Activated CD4-positive, alpha-beta T cell treated with anti-CD3 and anti-CD28 coated beads for 48 hours (primary cell): ENCODE data around the gene SORBS2.
"Not testable (repeated sequence)": the region's sequence is repeated elsewhere in the genome, so short reads cannot be mapped to it uniquely, and the experiment has no call there.

Source experiments
- DNase-seq: peaks from one replicate; pipeline ENCODE4 v3.0.0-alpha.2; 2020

Gene SORBS2, protein sequence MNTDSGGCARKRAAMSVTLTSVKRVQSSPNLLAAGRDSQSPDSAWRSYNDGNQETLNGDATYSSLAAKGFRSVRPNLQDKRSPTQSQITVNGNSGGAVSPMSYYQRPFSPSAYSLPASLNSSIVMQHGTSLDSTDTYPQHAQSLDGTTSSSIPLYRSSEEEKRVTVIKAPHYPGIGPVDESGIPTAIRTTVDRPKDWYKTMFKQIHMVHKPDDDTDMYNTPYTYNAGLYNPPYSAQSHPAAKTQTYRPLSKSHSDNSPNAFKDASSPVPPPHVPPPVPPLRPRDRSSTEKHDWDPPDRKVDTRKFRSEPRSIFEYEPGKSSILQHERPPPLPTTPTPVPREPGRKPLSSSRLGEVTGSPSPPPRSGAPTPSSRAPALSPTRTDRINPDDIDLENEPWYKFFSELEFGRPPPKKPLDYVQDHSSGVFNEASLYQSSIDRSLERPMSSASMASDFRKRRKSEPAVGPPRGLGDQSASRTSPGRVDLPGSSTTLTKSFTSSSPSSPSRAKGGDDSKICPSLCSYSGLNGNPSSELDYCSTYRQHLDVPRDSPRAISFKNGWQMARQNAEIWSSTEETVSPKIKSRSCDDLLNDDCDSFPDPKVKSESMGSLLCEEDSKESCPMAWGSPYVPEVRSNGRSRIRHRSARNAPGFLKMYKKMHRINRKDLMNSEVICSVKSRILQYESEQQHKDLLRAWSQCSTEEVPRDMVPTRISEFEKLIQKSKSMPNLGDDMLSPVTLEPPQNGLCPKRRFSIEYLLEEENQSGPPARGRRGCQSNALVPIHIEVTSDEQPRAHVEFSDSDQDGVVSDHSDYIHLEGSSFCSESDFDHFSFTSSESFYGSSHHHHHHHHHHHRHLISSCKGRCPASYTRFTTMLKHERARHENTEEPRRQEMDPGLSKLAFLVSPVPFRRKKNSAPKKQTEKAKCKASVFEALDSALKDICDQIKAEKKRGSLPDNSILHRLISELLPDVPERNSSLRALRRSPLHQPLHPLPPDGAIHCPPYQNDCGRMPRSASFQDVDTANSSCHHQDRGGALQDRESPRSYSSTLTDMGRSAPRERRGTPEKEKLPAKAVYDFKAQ (N-terminal part only)

GRCh38 chr4:185811509-185812364, at the start of gene SORBS2:
SORBS2 (minus strand) TSS chr4:185812194; CDS start chr4:185690571, 121,623 bp downstream.
- no peak for DNase-seq

GRCh38 chr4:185859111-185859510, 47.1 kb upstream of the SORBS2 start:
- DNase-seq: no peak

GRCh38 chr4:185857561-185857960, 45.6 kb upstream of the SORBS2 start:
- not testable (repeated sequence) for DNase-seq

- no peak for DNase-seq
Measured at GRCh38 chr4:185853841-185854240, 41.8 kb upstream of the SORBS2 start.

- DNase-seq: no peak
Measured at GRCh38 chr4:185852961-185853360, 41.0 kb upstream of the SORBS2 start.

DNA sequence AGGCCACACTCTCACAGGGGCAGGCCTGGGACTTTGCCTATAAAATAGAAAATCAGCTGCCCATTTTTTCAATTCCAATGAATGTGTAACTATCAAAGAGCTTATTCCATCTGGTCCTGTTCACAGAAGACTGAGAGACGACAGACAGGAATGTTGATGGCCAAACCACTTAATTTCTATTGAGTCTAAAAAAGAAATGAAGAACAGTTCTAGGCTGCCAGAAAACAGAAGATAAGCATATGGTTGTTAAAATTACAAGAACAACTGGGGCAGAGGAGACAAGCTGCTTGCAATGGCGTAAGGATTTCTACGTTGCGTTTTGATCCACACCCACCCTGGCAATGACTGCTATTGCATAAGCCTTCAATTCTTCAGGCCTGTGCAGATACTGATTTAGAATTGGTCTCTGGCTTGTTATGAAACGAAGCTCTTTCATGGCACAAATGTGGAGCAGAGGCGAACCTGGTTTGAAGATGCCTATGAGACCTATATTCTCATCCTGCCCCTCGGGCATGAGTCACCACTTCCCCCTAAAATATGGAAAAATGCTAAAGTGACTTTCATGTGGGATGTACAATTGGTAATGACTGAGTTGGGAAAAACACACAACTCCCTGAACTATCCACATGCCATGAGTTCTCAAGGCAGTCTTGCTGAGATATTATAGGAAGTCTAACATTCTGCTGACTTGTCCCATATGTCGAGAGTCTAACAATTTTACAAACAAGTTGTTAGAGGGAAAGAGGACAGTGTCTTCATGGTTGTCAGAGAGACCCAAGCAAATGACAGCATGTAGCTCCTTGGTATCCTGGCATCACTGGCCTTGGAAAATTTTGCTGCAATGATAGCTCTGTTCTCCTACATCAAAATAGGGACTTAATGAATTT, 37.9 kb upstream of the SORBS2 start:
- DNase-seq: no peak

DNA sequence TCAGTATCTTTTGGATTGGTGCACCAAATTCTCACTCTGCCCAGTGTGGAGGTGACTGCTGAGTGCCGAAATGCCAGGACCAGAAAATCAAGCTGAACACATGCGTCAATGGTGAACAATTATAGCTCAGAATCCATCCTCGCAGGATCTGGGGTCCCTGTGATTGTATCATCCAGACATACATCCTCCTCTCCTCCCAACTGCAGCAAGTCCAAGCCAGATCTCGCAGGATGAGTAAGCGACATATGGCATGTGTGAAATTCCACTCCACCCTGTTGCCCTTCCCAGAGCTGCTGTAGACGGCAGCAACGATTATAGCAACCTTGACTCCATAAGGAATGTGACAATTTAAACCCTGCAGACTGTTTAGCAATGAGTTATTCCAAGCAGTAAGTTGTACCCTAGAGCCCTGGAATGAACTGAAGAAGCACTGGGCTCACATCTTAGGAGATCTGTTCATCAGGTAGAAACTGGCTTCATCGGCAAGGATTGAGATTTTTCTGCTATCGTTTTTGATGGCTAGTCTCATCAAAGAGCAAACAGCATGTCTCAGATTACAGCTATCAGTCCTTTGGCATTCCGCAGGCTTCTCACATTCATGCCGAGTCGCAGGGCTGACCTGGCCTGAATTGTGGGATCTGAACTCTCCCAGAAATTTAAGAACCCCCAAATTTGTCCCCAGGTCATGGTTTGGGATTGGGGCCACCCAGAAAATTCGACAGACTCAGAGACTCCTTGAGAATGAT, 35.5 kb upstream of the SORBS2 start:
- DNase-seq: no peak

GRCh38 chr4:185846505-185847150, 34.6 kb upstream of the SORBS2 start:
- no peak for DNase-seq

DNA sequence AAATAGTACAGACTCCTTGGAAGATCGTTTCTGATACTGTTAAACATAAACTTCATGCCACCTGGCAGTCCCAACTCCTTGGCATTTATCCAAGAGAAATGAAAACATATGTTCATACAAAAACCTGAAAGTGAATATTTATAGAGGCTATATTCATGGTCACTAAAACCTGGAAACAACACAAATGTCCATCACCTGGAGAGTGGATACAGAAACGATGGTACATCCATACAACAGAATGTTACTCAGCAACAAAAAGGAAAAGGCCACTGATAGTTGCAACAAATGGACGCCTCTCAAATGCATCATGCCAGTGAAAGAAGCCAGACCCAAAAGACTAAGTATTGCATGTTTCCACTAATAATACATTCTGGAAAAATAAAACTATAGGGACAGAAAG, 34.0 kb upstream of the SORBS2 start:
- no peak for DNase-seq

DNA sequence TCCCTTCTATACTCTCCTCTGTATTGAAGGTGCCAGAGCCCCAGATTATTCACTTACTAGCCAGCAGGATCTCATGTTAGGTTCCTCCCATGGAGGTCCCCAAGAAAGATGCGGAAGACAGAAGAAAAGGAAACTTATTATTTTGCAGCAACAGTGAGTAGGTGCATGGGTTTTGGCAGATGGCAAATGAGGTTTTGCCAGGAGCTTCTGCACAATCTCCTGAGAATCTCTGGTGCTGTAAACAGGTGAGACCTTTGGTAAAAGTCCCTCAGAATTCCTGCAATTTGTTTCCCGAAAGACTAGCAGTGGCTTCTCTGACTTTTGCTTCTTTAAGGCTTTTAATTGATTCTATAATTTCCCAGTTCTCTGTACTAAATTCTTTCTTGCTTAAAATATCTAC, 29.5 kb upstream of the SORBS2 start:
- no peak for DNase-seq

DNA sequence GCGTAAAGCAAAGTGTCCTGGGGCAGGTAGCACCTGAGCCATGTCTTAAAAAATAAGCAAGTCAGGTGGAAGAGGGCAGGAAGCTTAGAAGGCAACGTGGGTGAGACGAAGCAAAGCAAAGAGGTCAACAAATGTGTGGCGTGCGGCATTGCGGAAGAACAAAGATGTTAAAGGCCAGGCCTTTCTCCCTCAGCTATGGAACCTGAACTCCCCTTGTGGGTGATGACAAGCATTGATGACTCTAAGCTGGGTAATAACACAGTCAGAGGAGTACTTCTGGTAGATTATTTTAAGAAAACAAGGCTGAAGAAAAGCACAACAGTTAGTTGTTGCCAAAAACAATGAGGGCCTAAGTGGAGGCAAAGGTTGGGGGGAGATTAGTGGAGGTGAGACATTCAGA, 29.0 kb upstream of the SORBS2 start:
- DNase-seq: no peak

GRCh38 chr4:185840201-185840600, 28.2 kb upstream of the SORBS2 start:
- DNase-seq: no peak

- DNase-seq: no peak
Measured at GRCh38 chr4:185839770-185840169, 27.8 kb upstream of the SORBS2 start.

GRCh38 chr4:185839194-185839712, 27.3 kb upstream of the SORBS2 start:
- no peak for DNase-seq

DNA sequence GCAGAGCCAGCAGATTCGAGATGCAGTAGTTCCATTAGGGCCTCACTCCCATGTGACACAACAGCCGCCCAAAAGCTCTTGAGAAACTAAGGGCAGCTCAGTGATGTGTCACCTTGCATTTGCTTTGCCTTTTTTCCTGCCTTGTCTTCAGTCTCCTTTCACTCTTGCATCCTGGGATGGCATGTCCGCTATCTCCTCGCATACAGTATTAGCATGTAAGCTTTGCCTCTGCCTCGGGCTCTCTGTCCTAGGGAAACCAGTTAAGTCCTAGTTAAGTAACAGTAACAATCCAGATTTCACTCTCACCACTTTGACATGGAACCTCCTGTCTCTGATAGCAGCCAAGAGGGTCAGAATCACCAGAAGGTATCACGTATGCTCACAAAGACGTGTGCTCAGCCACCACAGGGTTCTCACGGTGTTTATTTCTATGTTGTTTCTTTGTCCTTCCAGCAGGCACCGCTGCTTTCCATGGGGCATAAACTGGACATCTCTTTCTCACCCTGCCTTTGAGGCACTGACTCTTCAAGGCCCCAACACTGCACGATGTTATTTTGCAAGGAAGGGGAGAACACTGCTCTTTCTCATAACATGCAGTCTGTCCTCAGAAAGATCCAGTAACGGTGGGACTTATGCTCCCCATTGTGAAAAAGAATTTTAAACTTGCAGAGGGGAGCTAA, 26.7 kb upstream of the SORBS2 start:
- no peak for DNase-seq

DNA sequence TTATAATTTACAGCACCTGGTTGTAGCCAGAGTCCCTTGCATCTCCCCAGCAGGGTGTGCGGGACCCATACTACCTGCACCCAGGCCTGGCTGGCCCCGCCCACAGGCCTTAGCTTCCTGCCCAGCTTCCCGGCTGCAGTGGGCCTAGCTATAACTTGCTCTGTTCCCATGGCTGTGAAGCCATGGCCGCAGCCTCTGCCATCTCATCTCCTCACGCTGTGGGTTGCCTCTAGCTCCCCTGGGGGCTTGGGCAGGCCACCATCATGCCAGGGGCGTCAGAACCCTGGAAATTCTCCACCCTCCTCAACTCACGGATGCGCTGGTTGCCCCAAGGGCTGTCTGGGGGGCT, 26.1 kb upstream of the SORBS2 start:
- DNase-seq: no peak

- DNase-seq: no peak
Measured at GRCh38 chr4:185837415-185838103, 25.6 kb upstream of the SORBS2 start.

DNA sequence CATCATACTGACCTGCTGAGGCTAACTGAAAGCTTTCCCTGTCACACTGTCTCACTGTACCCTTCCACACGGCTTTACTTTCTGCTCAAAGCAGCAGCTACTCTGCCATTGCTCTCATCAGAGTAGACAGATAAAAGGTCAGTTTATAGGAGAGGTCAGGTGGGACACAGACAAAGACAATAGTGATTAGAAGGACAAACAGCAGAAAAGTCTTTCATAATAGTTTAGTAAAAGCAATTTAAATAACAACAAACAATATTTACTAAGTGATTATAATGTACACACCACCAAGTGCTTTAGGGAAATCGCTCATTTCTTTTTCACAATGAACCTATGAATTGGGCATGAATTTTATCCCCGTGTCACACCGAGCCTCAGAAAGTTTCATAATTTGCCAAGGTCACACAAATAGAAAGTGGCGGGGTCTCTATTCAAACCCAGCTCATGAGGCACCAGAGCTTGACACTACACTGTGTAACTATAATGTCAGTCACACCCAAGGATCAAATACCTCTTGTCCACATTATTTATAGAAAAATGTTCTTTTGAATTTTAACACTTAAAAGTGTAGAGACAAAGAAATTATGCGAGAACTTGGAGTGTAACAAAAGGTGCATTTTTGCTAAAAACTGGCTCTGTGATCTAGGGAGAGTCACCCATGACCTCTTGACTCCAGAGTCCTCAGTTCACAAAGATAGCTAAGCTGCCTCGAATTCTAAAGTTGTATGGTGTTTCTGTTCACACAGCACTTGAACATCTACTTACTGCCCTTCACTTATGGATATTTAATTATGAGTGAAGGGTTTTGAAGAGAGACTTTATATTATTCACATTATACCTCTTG, 24.5 kb upstream of the SORBS2 start:
- DNase-seq: no peak
